GM23248 (cell line): ENCODE results near the gene PCDHGB2.

ENCODE experiments used
- EZH2 ChIP-seq: fragments of 200-600 bp; sonication (generic); IDR thresholded peaks from 2 replicates; pipeline ENCODE4 v1.6.1; 2018; ENCODE audit warnings: antibody characterized with exemption, mild to moderate bottlenecking; ENCODE audit not compliant: insufficient read depth, poor library complexity, severe bottlenecking
- EZH2phosphoT487 ChIP-seq: fragments of 200-600 bp; sonication (generic); IDR thresholded peaks from 2 replicates; pipeline ENCODE4 v1.6.1; 2018; ENCODE audit warnings: antibody characterized with exemption, moderate library complexity, mild to moderate bottlenecking, low read depth; ENCODE audit not compliant: insufficient read depth

DNA sequence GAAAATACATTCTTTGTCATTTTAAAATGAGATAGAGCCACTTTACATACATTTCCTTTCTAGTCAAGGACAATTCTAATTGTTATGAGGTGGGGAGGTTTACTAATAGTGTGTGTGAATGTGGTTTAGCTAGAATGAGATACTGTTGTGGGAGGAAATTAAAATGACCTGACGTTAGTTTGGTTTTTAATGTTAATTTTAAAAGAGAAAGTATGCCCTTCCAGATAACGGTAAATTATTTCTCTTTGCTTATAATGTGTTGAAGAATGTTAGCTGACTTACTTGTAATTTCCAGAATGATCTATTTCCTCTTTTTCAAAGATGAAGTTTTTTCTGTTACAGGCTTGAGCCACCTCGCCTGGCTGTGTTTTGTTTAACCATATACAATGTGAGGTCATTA is 37.5 kb upstream of the PCDHGB2 start:
- TF ChIP-seq EZH2 (no peak), EZH2phosphoT487 (no peak)
